ENCODE results near the gene CREB3L2. TPM values are rescaled to one million over a fixed set of nuclear protein-coding genes. Genes with fewer than 3 reads are reported as not detected.

Gene CREB3L2
- total RNA-seq, 1 experiment from 2014 or later, result 18.1 TPM

- H3K79me2 ChIP-seq (ENCODE audit: low read length), result peaks cover 40% of the 10 kb centered on the region
- no peak for TF ChIP-seq EZH2 (IDR thresholded peaks at IDR 0.05; ENCODE audit: low read length, unreplicated experiment)
- TF ChIP-seq CTCF (conservative IDR thresholded peaks at IDR 0.05; ENCODE audit: low read depth, low read length), result no peak
- no peak for TF ChIP-seq EZH2phosphoT487 (IDR thresholded peaks at IDR 0.05; ENCODE audit: borderline replicate concordance, low read length)
- no peaks in the 10 kb centered on the region for H3K27me3 ChIP-seq (ENCODE audit: low read length)
- no peak overlapping the region for H3K4me3 ChIP-seq (ENCODE audit: low read length)
- no peaks in the 10 kb centered on the region for H3K4me1 ChIP-seq (ENCODE audit: insufficient read depth, low read length)
- ChIA-PET CTCF (no interaction called here), POLR2A (ENCODE audit: unreplicated experiment) (no interaction called here)
- no peaks in the 10 kb centered on the region for H3K36me3 ChIP-seq (ENCODE audit: low read depth, low read length)
- BruUV-seq (replicated peaks), result no TSS peak
- no peaks in the 10 kb centered on the region for H3K9me3 ChIP-seq (ENCODE audit: low read length)
- intact Hi-C loops (cut with micrococcal nuclease), result no loop called here
- ATAC-seq (no peak), DNase-seq (no peak)
- H3K9me2 ChIP-seq (replicated peaks; ENCODE audit: low read length), result no peaks in the 10 kb centered on the region
- H2AFZ ChIP-seq (ENCODE audit: low read length), result no peak overlapping the region
- no peak overlapping the region for H3K9ac ChIP-seq (ENCODE audit: low read length)
- H3K27ac ChIP-seq (ENCODE audit: low read length), result no peak overlapping the region
- H4K20me1 ChIP-seq (ENCODE audit: low read length), result no peaks in the 10 kb centered on the region
- no peak overlapping the region for H3K4me2 ChIP-seq (ENCODE audit: low read length)
- no peaks in the 10 kb centered on the region for H3F3A ChIP-seq (ENCODE audit: low read length, unreplicated experiment)
These were observed 12.8 kb downstream of the CREB3L2 start for GRCh38 chr7:137989094-137989493.

- H3K27me3 ChIP-seq (ENCODE audit: low read length), result no peaks in the 10 kb centered on the region
- peaks cover 37% of the 10 kb centered on the region for H3K79me2 ChIP-seq (ENCODE audit: low read length)
- BruUV-seq (replicated peaks), result no TSS peak
- ChIA-PET CTCF (no interaction called here), POLR2A (ENCODE audit: unreplicated experiment) (no interaction called here)
- H3K9ac ChIP-seq (ENCODE audit: low read length), result no peak overlapping the region
- H3K4me3 ChIP-seq (ENCODE audit: low read length), result no peak overlapping the region
- TF ChIP-seq CTCF (conservative IDR thresholded peaks at IDR 0.05; ENCODE audit: low read depth, low read length), result no peak
- TF ChIP-seq EZH2 (IDR thresholded peaks at IDR 0.05; ENCODE audit: low read length, unreplicated experiment), result no peak
- no peak for TF ChIP-seq EZH2phosphoT487 (IDR thresholded peaks at IDR 0.05; ENCODE audit: borderline replicate concordance, low read length)
- H3K27ac ChIP-seq (ENCODE audit: low read length), result no peak overlapping the region
- H3K9me3 ChIP-seq (ENCODE audit: low read length), result no peaks in the 10 kb centered on the region
- H3K9me2 ChIP-seq (replicated peaks; ENCODE audit: low read length), result no peaks in the 10 kb centered on the region
- H3F3A ChIP-seq (ENCODE audit: low read length, unreplicated experiment), result no peaks in the 10 kb centered on the region
- ATAC-seq (no peak), DNase-seq (no peak)
- H3K36me3 ChIP-seq (ENCODE audit: low read depth, low read length), result no peaks in the 10 kb centered on the region; the same call in 1 of the 2 replicates
- intact Hi-C loops (cut with micrococcal nuclease), result no loop called here
- H3K4me2 ChIP-seq (ENCODE audit: low read length), result no peak overlapping the region
- no peak overlapping the region for H2AFZ ChIP-seq (ENCODE audit: low read length)
- no peaks in the 10 kb centered on the region for H3K4me1 ChIP-seq (ENCODE audit: insufficient read depth, low read length)
- H4K20me1 ChIP-seq (ENCODE audit: low read length), result no peaks in the 10 kb centered on the region
These were observed 13.9 kb downstream of the CREB3L2 start for GRCh38 chr7:137987968-137988367.

- Histone ChIP-seq H2AFZ (ENCODE audit: low read length) (no peak overlapping the region), H3K4me2 (ENCODE audit: low read length) (no peak overlapping the region), H3K4me1 (ENCODE audit: insufficient read depth, low read length) (no peaks in the 10 kb centered on the region), H3K9me2 (replicated peaks; ENCODE audit: low read length) (no peaks in the 10 kb centered on the region), H3K27me3 (ENCODE audit: low read length) (no peaks in the 10 kb centered on the region), H3K4me3 (ENCODE audit: low read length) (no peak overlapping the region), H3F3A (ENCODE audit: low read length, unreplicated experiment) (no peaks in the 10 kb centered on the region), H3K36me3 (ENCODE audit: low read depth, low read length) (no peaks in the 10 kb centered on the region; the same call in 1 of the 2 replicates), H3K27ac (ENCODE audit: low read length) (no peak overlapping the region), H3K9ac (ENCODE audit: low read length) (no peak overlapping the region), H3K9me3 (ENCODE audit: low read length) (no peaks in the 10 kb centered on the region), H4K20me1 (ENCODE audit: low read length) (no peaks in the 10 kb centered on the region), H3K79me2 (ENCODE audit: low read length) (peaks cover 33% of the 10 kb centered on the region)
- TF ChIP-seq EZH2phosphoT487 (IDR thresholded peaks at IDR 0.05; ENCODE audit: borderline replicate concordance, low read length) (no peak), CTCF (conservative IDR thresholded peaks at IDR 0.05; ENCODE audit: low read depth, low read length) (no peak), EZH2 (IDR thresholded peaks at IDR 0.05; ENCODE audit: low read length, unreplicated experiment) (no peak)
- ATAC-seq (no peak), DNase-seq (no peak)
- CTCF ChIA-PET, result no interaction called here
- intact Hi-C loops (cut with micrococcal nuclease), result no loop called here
- POLR2A ChIA-PET (ENCODE audit: unreplicated experiment), result no interaction called here
- no TSS peak for BruUV-seq (replicated peaks)
These were observed 14.3 kb downstream of the CREB3L2 start for GRCh38 chr7:137987563-137987962.

Data from PC-3 (cell line).